HG02943 (cell line): ENCODE data around the gene ANKRD39.
"Not testable (repeated sequence)": the region's sequence is repeated elsewhere in the genome, so short reads cannot be mapped to it uniquely, and the experiment has no call there.

Source experiments
- ATAC-seq: cut with Tn5 transposase; IDR thresholded peaks from one replicate; pipeline ENCODE4 v1.9.1; 2021; ENCODE audit warnings: mild to moderate bottlenecking, low read depth, moderate library complexity; ENCODE audit not compliant: unreplicated experiment

ANKRD39 gene

DNA sequence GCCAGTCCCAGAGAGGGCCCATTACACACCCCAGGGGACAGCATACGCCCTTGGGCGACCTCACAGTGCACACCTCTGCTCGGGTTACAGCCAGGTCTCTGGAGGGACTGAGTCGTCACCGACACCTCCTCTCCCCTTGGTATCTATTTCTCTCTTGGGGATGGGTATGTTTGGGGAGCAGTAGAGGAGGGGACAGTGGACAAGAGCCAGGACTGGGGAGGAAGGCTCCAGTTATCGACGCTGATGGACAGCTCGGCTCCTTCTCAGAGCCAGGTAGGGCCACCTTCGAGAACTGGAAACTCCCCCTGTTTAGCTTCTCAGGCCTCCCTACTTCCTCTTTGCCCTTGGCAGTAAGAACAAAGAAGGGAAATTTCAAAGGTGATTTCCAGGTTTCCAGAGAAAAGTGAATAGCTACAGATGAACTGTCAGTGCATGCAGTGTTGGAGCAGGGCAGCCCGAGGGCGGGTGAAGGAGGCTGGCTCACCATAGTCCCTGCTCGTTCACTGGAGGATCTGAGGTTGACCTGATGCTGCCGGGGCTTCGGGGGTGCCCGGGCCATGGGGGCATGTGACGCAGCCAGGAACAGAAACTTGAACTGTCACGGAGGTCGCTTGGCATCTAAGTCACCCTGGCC, 16.5 kb upstream of the ANKRD39 start:
- ATAC-seq, result peak; percentile 45

GRCh38 chr2:96873651-96874096, 15.9 kb upstream of the ANKRD39 start:
- no peak for ATAC-seq

- ATAC-seq, result no peak
These were observed 15.0 kb upstream of the ANKRD39 start for GRCh38 chr2:96872591-96873349.

DNA sequence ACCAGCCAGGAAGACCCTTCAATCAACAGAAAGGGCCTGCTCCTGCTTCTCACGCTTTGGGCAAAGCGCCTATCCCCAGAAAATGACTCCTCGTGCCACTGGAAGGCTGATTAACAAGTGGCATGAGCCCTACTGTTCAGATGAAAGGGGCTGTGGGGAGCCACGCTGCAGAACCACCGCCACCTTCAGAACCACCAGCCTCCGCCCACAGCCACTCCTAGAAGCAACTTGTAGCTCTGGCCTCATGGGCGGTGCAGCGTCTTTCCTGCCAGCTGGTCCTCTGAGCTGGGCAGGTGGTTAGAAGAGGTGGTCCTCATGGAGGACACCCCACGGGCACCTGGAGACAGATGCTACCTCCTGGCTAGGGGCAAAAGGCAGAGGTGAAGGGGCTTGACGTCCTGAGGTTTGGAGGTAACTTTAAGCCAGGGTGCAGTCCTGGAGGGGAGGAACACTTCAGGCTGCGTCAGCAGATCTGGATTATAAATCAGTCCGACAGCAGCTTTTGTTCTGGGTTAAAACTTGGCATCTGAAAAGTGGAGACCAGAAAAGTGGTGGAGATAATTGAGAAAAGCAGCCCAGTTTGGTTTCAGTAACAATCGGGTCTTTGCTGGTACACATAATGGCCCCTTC, 12.9 kb upstream of the ANKRD39 start:
- ATAC-seq, result no peak

DNA sequence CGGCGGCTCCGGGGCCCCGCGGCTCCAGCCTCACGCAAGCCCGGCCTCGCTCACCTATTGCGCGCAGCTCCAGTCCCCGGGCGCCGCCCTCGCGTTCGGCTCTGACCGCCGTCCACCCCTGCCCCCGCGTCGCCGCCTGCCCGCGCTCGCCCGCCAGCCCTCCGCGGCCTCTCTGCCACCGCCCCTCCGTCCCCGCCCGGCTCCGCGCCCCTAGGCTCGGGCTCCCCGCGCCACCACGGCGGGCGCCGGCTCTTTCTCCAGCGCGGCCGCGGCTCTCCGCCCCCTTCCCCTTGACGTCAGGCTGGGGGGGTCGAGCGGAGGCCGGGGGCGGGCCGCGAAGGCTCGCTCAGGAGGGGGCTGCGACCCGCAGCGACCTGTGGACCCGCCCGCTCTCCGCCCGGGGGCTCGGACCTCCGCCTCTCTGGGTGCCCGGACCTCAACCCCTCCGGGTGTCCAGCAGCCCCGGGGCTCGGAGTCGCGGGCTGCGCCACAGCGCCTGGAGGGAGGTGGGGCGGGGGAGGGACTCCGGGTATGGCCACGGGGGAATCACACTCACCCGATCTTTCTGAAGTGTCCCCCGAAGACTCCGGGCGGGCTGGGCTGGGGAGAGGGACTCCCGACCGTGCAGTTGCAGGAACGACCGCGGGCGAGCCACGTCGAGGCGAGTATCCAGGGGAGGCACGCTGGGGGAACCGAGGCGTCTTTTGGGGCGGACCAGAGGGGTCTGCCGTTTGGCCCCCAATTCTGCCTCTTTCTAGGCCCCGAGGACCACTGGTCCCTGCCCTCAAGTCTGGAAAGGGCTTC, 12.2 kb upstream of the ANKRD39 start, which contains the start of gene SEMA4C:
Gene SEMA4C, minus strand, starts transcription at position 259 of the 804 bp plus-strand sequence. CDS start 2,194 bp downstream, outside the sequence.
- no peak for ATAC-seq

- no peak for ATAC-seq
These were observed 11.5 kb upstream of the ANKRD39 start for GRCh38 chr2:96869281-96869821.

DNA sequence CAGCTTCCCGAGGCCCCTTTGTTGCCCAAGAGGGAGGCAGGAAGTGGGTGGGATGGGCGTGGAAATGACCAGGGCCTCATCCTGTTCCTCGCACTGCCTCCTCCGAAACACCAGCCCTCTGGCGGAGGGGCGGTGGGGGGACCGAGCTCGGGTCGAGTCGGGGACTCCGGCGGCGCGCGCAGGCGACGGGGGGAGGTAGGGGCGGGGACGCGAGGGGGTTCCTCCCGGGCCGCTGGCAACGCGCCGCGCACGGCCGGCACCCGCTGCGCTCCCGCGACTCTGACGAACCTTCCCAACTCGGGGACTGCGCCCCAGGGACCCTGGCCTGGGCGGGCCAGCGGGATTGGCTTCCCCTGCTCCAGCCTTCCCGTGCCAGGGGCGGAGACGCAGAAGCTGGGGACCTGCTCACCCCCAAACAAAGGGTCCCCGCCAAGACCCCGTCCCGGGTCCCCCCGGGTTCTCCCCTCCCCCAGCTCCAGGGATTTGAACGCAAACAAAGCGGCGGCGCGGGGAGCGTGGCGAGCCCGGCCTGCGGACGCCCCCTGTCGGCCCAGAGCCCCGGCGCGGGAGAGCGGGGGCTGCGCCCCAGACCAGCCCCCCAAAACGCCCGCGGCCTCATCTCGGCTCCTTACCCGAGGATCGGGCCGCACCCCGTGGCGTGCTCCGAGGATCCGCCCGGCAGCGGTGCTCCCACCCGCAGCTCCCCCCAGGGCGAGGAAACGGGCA, 10.9 kb upstream of the ANKRD39 start:
- ATAC-seq, result peak; percentile 47

DNA sequence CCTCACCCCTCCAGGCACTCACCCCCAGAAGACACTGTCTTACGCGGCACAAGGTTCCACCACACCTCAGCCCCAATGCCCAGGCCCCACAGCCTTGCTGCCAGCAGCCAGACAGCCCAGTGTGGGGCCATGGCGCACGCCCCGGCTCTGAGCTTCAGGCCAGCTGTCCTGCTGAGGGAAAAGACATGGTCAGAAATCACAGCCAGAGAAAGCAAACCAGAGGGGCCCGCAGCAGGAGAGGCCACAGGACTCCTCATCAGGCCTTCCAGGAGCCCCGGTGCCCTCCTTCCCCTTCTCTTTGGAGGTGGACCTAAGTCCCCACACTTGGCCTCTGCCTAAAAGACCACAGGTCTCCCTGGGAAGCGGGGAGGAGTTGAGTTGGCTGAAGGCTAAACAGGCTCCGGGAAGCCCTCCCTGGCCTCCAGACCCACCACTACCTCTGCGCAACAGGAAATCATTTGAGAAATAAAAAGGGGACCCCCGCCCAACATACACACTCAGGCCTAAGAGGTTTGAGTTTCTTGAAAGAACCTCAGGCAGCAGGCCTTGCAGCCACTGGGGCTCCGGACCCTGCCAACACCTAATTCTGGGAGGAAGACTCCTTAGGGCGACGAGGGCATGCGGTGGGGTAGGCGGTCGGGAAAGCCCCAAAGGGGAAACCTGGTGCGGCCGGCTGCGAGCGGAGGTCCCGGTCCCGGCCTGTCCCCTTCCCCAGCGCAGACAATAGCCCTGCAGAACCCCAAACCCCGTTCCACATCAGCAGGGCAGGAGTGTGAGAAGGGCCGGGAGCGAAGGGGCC, 10.1 kb upstream of the ANKRD39 start:
- no peak for ATAC-seq

- ATAC-seq, result no peak
These were observed 9.4 kb upstream of the ANKRD39 start for GRCh38 chr2:96866986-96867755.

GRCh38 chr2:96866586-96866985, 8.8 kb upstream of the ANKRD39 start:
- no peak for ATAC-seq

DNA sequence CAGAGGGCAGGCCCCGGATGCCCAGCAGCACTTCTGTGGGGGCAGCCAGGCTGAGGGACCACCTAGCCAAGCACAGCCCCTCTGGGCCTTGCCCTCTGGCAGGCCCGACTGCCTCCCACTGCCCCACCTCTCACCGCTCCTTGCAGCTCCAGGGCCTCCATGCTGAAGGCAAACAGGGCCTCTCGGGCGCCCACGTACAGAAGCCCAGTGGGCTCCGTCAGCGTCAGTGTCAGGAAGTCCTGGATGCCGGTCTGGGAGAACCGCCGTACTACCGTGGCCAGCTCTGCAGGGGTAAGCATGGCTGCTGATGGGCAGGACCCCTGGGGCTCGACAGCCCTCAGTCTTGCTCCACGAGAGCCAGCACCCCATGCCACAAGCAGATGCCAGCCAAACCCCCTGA, 8.3 kb upstream of the ANKRD39 start:
- ATAC-seq, result no peak

GRCh38 chr2:96865654-96866053, 7.8 kb upstream of the ANKRD39 start:
- ATAC-seq, result no peak

- no peak for ATAC-seq
These were observed 6.7 kb upstream of the ANKRD39 start for GRCh38 chr2:96864343-96865091.

DNA sequence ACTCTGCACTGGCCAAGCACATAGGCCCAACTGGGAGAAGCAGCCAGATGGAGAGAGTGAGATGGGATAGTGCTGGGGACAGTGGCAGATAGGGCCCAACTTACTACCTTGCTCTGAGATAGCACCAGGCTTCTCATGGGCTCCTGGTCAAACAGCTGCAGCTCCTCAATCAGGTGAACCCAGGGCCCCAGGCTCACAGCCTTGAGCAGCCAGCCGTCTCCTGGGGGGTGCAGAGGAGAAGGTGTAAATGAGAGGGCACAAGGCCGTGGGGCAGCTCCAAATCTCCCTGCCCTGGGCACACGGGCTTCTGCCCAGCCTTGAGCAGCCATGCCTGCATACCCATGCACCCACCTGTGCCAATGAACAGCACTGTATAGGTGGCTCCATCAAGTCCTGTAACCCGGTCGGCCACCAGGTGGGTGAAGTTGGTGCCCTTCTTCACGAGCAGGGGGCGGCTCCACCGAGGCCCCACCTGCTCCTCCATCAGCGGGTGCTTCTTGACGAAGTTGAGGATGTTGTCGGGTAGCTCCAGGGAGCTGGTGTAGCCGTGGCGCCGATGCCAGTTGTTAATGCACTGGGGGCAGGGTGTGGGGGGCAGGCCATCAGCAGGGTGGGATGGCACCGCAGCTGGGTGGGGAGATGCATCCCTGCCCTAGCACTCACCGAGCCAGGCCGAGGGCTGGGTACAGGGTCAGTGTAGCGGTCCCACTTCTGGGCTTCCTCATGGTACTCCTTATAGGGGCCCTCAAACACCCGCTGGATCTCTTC, 5.9 kb upstream of the ANKRD39 start:
- ATAC-seq, result no peak

DNA sequence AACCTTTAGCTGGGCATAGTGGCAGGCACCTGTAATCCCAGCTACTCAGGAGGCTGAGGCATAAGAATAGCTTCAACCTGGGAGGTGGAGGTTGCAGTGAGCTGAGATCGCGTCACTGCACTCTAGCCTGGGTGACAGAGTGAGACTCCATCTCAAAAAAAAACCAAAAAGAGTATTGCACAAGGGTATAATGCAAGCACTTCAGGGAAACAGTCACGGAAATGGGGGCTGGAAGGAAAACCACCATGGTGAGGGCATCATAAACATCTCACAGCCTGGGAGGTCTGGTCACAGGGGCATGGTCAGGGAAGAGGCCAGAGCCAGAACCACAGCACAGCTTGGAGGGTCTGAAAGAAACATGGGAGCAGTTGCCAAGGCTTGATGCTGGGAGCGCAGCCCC, 5.2 kb upstream of the ANKRD39 start:
- not testable (repeated sequence) for ATAC-seq

- no peak for ATAC-seq
These were observed 3.3 kb upstream of the ANKRD39 start for GRCh38 chr2:96861074-96861473.
